Ureter (tissue), 1 donor: ENCODE data around the gene NUDT1. TPM values are rescaled to one million over a fixed set of nuclear protein-coding genes. Genes with fewer than 3 reads are reported as not detected.
"Not testable (repeated sequence)": the region's sequence is repeated elsewhere in the genome, so short reads cannot be mapped to it uniquely, and the experiment has no call there.

Source experiments
- DNase-seq: peaks from one replicate; pipeline ENCODE4 v3.0.0-alpha.2; 2020; ENCODE audit warnings: low spot score
- total RNA-seq: library from RNA; stranded (reverse); gene quantifications from one replicate; pipeline ENCODE4 v1.2.4, GENCODE V29; 2023
- donor health status: DM: yes; HTN: yes; CAD: no.

Gene NUDT1
- total RNA-seq, 1 donor from 2014 or later = 8.9 TPM

GRCh38 chr7:2269089-2269990, 27.3 kb downstream of the NUDT1 start:
- DNase-seq = not testable (repeated sequence)

GRCh38 chr7:2269991-2270460, 28.0 kb downstream of the NUDT1 start:
- DNase-seq = no peak

GRCh38 chr7:2270495-2270894, 28.5 kb downstream of the NUDT1 start:
- no peak for DNase-seq

- DNase-seq = no peak
These were observed 29.4 kb downstream of the NUDT1 start for GRCh38 chr7:2271273-2272026.

- DNase-seq = no peak
These were observed 30.0 kb downstream of the NUDT1 start for GRCh38 chr7:2272031-2272430.

- no peak for DNase-seq
These were observed 31.8 kb downstream of the NUDT1 start for GRCh38 chr7:2273866-2274265.

GRCh38 chr7:2274666-2275065, 32.6 kb downstream of the NUDT1 start:
- DNase-seq = no peak

- DNase-seq = no peak
These were observed 33.1 kb downstream of the NUDT1 start for GRCh38 chr7:2275101-2275500.

GRCh38 chr7:2276107-2276506, 34.1 kb downstream of the NUDT1 start:
- DNase-seq = no peak

GRCh38 chr7:2278026-2278425, 36.0 kb downstream of the NUDT1 start:
- DNase-seq = no peak

- DNase-seq = no peak
These were observed 37.9 kb downstream of the NUDT1 start for GRCh38 chr7:2279896-2280295.

- no peak for DNase-seq
These were observed 38.4 kb downstream of the NUDT1 start for GRCh38 chr7:2280424-2280823.

- DNase-seq = no peak
These were observed 39.5 kb downstream of the NUDT1 start for GRCh38 chr7:2281541-2281940.

GRCh38 chr7:2282185-2282751, 40.2 kb downstream of the NUDT1 start:
- no peak for DNase-seq

GRCh38 chr7:2283074-2283473, 41.0 kb downstream of the NUDT1 start:
- DNase-seq = no peak

GRCh38 chr7:2287745-2288144, 45.7 kb downstream of the NUDT1 start:
- DNase-seq = no peak

GRCh38 chr7:2288503-2288902, 46.5 kb downstream of the NUDT1 start:
- no peak for DNase-seq

GRCh38 chr7:2289111-2289586, 47.1 kb downstream of the NUDT1 start:
- DNase-seq = no peak

- DNase-seq = no peak
These were observed 47.6 kb downstream of the NUDT1 start for GRCh38 chr7:2289621-2290020.

- DNase-seq = no peak
These were observed 48.9 kb downstream of the NUDT1 start for GRCh38 chr7:2290877-2291276.

GRCh38 chr7:2295936-2296620, 54.1 kb downstream of the NUDT1 start:
- DNase-seq = no peak

- DNase-seq = no peak
These were observed 54.8 kb downstream of the NUDT1 start for GRCh38 chr7:2296832-2297231.
